ENCODE measurements around the gene TOP1.
A peak's percentile ranks its signal among the peaks of the same experiment; 100 is the strongest.

The TOP1 gene

DNA sequence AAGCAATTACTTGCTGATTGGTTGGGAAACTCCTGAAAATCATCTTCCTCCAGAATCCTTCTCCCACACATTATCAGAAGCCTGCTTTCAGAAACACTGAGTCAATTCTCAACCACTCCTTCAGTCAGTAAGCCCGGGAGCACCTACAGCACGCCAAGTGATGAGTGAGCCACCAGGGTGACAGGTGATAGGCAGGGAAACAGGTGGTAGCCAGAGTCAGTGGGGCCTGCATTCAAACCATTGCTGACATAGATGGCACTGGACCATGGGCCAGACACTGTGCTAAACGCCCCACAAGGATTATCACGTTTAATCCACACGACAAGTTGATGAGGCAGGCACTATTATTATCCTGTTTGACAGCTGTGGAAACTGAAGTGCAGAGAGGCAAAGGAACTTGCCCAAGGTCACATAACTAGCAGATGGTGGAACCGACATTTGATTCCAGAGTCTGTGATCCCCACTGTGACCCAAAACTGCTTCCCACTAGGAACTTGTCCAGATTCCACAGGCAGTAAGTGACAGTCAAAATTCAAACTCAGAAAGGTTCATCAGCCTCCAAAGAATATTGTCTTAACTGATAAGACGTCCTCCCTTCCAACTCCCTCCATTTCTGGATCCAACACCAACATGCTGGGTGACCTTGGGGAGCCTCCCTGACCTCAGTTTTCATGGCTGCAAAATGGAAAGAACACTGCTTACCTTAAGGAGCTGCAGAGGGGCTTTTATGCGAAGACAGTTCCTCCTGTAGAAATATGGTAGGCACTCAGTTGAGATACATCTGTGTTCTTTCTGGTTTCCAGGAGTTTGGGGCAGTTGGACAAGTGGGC is 23.9 kb upstream of the TOP1 start:
- 0 out of 2 replicates have a peak overlapping the region, but pooled peaks have one; percentile 8 for H3K4me3 ChIP-seq (ENCODE audit: low read length)
- no peaks in the 10 kb centered on the region for H4K20me1 ChIP-seq (ENCODE audit: control insufficient read depth, insufficient read depth, low read depth, low read length)
- peaks cover 14% of the 10 kb centered on the region for H3F3A ChIP-seq (ENCODE audit: control insufficient read depth, insufficient read depth)
- TF ChIP-seq CTCF (IDR thresholded peaks at IDR 0.05; ENCODE audit: low read depth, low read length, poor library complexity, severe bottlenecking) (no peak), EZH2phosphoT487 (IDR thresholded peaks at IDR 0.05; ENCODE audit: borderline replicate concordance, low read length) (no peak)
- no peaks in the 10 kb centered on the region for H3K36me3 ChIP-seq (ENCODE audit: control insufficient read depth, low read length)
- no peaks in the 10 kb centered on the region for H3K9me2 ChIP-seq (replicated peaks; ENCODE audit: control insufficient read depth, low read length)
- no peaks in the 10 kb centered on the region for H3K27me3 ChIP-seq (ENCODE audit: control insufficient read depth, low read length)
- H3K9me3 ChIP-seq (ENCODE audit: control insufficient read depth, insufficient read depth, low read length) = peaks cover 14% of the 10 kb centered on the region; the same call in 1 of the 2 replicates
- H3K4me2 ChIP-seq (ENCODE audit: low read length) = peak overlapping the region; percentile 51
- H3K27ac ChIP-seq (ENCODE audit: low read depth, low read length) = peak overlapping the region; percentile 50
- H3K79me2 ChIP-seq (ENCODE audit: control insufficient read depth, low read length) = no peaks in the 10 kb centered on the region
- peaks cover 80% of the 10 kb centered on the region for H3K4me1 ChIP-seq (ENCODE audit: control insufficient read depth, low read length)

- TF ChIP-seq CTCF (IDR thresholded peaks at IDR 0.05; ENCODE audit: low read depth, low read length, poor library complexity, severe bottlenecking) (no peak), EZH2phosphoT487 (IDR thresholded peaks at IDR 0.05; ENCODE audit: borderline replicate concordance, low read length) (no peak)
- peaks cover 20% of the 10 kb centered on the region for H3F3A ChIP-seq (ENCODE audit: control insufficient read depth, insufficient read depth)
- H3K4me3 ChIP-seq (ENCODE audit: low read length) = no peak overlapping the region
These were observed 23.3 kb upstream of the TOP1 start for GRCh38 chr20:41005361-41005729.

GRCh38 chr20:41006126-41006935 is 22.3 kb upstream of the TOP1 start:
- peaks cover 24% of the 10 kb centered on the region for H3F3A ChIP-seq (ENCODE audit: control insufficient read depth, insufficient read depth)
- no peak overlapping the region for H3K4me2 ChIP-seq (ENCODE audit: low read length)
- no peak overlapping the region for H3K4me3 ChIP-seq (ENCODE audit: low read length)
- no peaks in the 10 kb centered on the region for H3K79me2 ChIP-seq (ENCODE audit: control insufficient read depth, low read length)
- H3K36me3 ChIP-seq (ENCODE audit: control insufficient read depth, low read length) = no peaks in the 10 kb centered on the region
- TF ChIP-seq CTCF (IDR thresholded peaks at IDR 0.05; ENCODE audit: low read depth, low read length, poor library complexity, severe bottlenecking) = no peak
- TF ChIP-seq EZH2phosphoT487 (IDR thresholded peaks at IDR 0.05; ENCODE audit: borderline replicate concordance, low read length) = no peak
- peaks cover 92% of the 10 kb centered on the region for H3K4me1 ChIP-seq (ENCODE audit: control insufficient read depth, low read length)
- peaks cover 14% of the 10 kb centered on the region; the same call in 1 of the 2 replicates for H3K9me3 ChIP-seq (ENCODE audit: control insufficient read depth, insufficient read depth, low read length)
- no peak overlapping the region for H3K27ac ChIP-seq (ENCODE audit: low read depth, low read length)
- no peaks in the 10 kb centered on the region for H4K20me1 ChIP-seq (ENCODE audit: control insufficient read depth, insufficient read depth, low read depth, low read length)
- H3K27me3 ChIP-seq (ENCODE audit: control insufficient read depth, low read length) = no peaks in the 10 kb centered on the region
- no peaks in the 10 kb centered on the region for H3K9me2 ChIP-seq (replicated peaks; ENCODE audit: control insufficient read depth, low read length)

More at GRCh38 chr20:41005361-41005729, 23.3 kb upstream of the TOP1 start:
- Histone ChIP-seq H3K27ac (ENCODE audit: low read depth, low read length) (no peak overlapping the region), H3K4me1 (ENCODE audit: control insufficient read depth, low read length) (peaks cover 82% of the 10 kb centered on the region), H3K9me2 (replicated peaks; ENCODE audit: control insufficient read depth, low read length) (no peaks in the 10 kb centered on the region), H3K9me3 (ENCODE audit: control insufficient read depth, insufficient read depth, low read length) (peaks cover 14% of the 10 kb centered on the region; the same call in 1 of the 2 replicates), H3K79me2 (ENCODE audit: control insufficient read depth, low read length) (no peaks in the 10 kb centered on the region), H3K27me3 (ENCODE audit: control insufficient read depth, low read length) (no peaks in the 10 kb centered on the region), H3K4me2 (ENCODE audit: low read length) (no peak overlapping the region; the same call in 1 of the 2 replicates), H3K36me3 (ENCODE audit: control insufficient read depth, low read length) (no peaks in the 10 kb centered on the region), H4K20me1 (ENCODE audit: control insufficient read depth, insufficient read depth, low read depth, low read length) (no peaks in the 10 kb centered on the region)
